Loucy (cell line): ENCODE results near the gene C11orf52.

Source experiments
- CTCF ChIP-seq: fragments of 200-600 bp; sonication (generic); conservative IDR thresholded peaks from 2 replicates; pipeline ENCODE4 v1.5.1; 2014; ENCODE audit warnings: mild to moderate bottlenecking, antibody characterized with exemption, low read length
- EZH2phosphoT487 ChIP-seq: fragments of 200-600 bp; IDR thresholded peaks from 2 replicates; pipeline ENCODE4 v1.6.1; 2018; ENCODE audit warnings: antibody characterized with exemption, mild to moderate bottlenecking, moderate library complexity, borderline replicate concordance

DNA sequence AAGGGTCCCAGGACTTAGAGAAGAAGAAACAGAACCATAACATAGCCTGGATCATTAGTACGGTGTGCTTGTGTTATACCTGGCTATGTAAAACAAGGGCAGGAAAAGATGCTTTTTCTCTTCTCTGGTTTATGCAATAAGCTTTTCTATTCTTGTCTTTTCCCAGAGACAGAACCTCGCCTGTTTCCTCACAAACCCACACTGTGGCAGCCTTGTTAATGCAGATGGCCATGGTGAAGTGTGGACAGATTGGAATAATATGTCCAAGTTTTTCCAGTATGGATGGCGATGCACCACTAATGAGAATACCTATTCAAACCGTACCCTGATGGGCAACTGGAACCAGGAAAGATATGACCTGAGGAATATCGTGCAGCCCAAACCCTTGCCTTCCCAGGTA, 36.5 kb upstream of the C11orf52 start:
- TF ChIP-seq CTCF (no peak), EZH2phosphoT487 (no peak)
